HCT116 (cell line): ENCODE data around the gene CPSF7. TPM values are rescaled to one million over a fixed set of nuclear protein-coding genes. Genes with fewer than 3 reads are reported as not detected.

Experiments
- ATAC-seq: fragments of 200-7000 bp; cut with Tn5 transposase; 2 replicates; pipeline ENCODE4 v1.9.1; 2020; ENCODE audit warnings: mild to moderate bottlenecking, moderate library complexity
- BruUV-seq: library from RNA; stranded (reverse); fragments of 400-500 nt; replicated peaks from 2 replicates; lab custom pipeline; 2021; lab: Mats Ljungman, UMichigan
- CTCF ChIA-PET: fragments of 300-600 bp; sonication (Branson Sonifier 250); formaldehyde crosslinking; loops from one replicate; lab custom pipeline; 2021; ENCODE audit warnings: antibody characterized with exemption; lab: Charles Lee
- POLR2A ChIA-PET: fragments of 300-600, 350-600 bp; sonication (Branson Sonifier 250); formaldehyde crosslinking; loops from one replicate; lab custom pipeline; 2021; ENCODE audit warnings: antibody characterized with exemption; lab: Charles Lee
- RAD21 ChIA-PET, 2 experiments: fragments of 300-600 bp; sonication (Branson Sonifier 250); formaldehyde crosslinking; loops; one replicate each; lab custom pipeline; 2023; ENCODE audit warnings: low total read pairs in 2 of 2; ENCODE audit not compliant: uncharacterized antibody in 2 of 2, unreplicated experiment in 2 of 2, low non-redundant PET in 1 of 2; lab: Charles Lee
- DNase-seq: peaks from one replicate; pipeline ENCODE4 v3.0.0-alpha.2; 2010; ENCODE audit warnings: low read depth, low spot score
- H2AFZ ChIP-seq: fragments of 200-600 bp; shearing (Covaris generic), sonication (generic); 2 replicates; pipeline ENCODE4 v1.6.1; 2017; ENCODE audit warnings: low read depth, mixed run types, mixed read lengths, antibody characterized with exemption, low read length; ENCODE audit not compliant: poor library complexity, severe bottlenecking
- H3K27ac ChIP-seq: 2 replicates; pipeline ENCODE4 v1.5.1; 2012; ENCODE audit warnings: low read depth, low read length
- H3K27me3 ChIP-seq: fragments of 200-600 bp; sonication (generic); 2 replicates; pipeline ENCODE4 v1.6.1; 2016; ENCODE audit warnings: mixed run types, low read length, mixed read lengths; ENCODE audit not compliant: insufficient read depth
- H3K36me3 ChIP-seq, 2 experiments: fragments of 200-500 bp in 1 of 2; fragments of 200-600 bp in 1 of 2; sonication (Bioruptor generic) in 1 of 2; sonication (generic) in 1 of 2; 2 replicates each; pipeline versions ENCODE4 v1.5.1 to v1.6.1; 2014 to 2016; ENCODE audit warnings: low read length in 2 of 2, inconsistent platforms in 1 of 2, mixed read lengths in 1 of 2, mixed run types in 1 of 2; ENCODE audit not compliant: insufficient read depth in 2 of 2, control insufficient read depth in 1 of 2
- H3K4me1 ChIP-seq, 2 experiments: fragments of 200-600 bp in 1 of 2; sonication (generic) in 1 of 2; 2 replicates each; pipeline versions ENCODE4 v1.5.1 to v1.6.1; 2012 to 2017; ENCODE audit warnings: low read length in 2 of 2, inconsistent platforms in 1 of 2, mild to moderate bottlenecking in 1 of 2, mixed read lengths in 1 of 2, mixed run types in 1 of 2, moderate library complexity in 1 of 2; ENCODE audit not compliant: insufficient read depth in 2 of 2, control insufficient read depth in 1 of 2
- H3K4me2 ChIP-seq: fragments of 200-600 bp; sonication (generic); 2 replicates; pipeline ENCODE4 v1.6.1; 2017; ENCODE audit warnings: mixed run types, low read length, mixed read lengths
- H3K4me3 ChIP-seq, 2 experiments: fragments of 200-600 bp in 1 of 2; sonication (generic) in 1 of 2; replicated peaks in 1 of 2; 2 replicates each; pipeline ENCODE4 v1.5.1; 2011 to 2016; ENCODE audit warnings: low read length in 2 of 2, control low read depth in 1 of 2, low read depth in 1 of 2, mild to moderate bottlenecking in 1 of 2, mixed read lengths in 1 of 2, mixed run types in 1 of 2
- H3K79me2 ChIP-seq: fragments of 200-600 bp; sonication (generic); 2 replicates; pipeline ENCODE4 v1.6.1; 2017; ENCODE audit warnings: mild to moderate bottlenecking, mixed run types, low read length, moderate library complexity, mixed read lengths; ENCODE audit not compliant: insufficient read depth
- H3K9ac ChIP-seq: fragments of 200-600 bp; sonication (generic); 2 replicates; pipeline ENCODE4 v1.6.1; 2016; ENCODE audit warnings: low read length, mixed read lengths
- H3K9me2 ChIP-seq: fragments of 200-600 bp; sonication (generic), shearing (Covaris generic); 2 replicates; pipeline ENCODE4 v1.6.1; 2017; ENCODE audit warnings: mixed run types, mild to moderate bottlenecking, moderate library complexity; ENCODE audit not compliant: insufficient read depth
- H3K9me3 ChIP-seq, 2 experiments: fragments of 200-500 bp in 1 of 2; fragments of 200-600 bp in 1 of 2; sonication (Bioruptor generic) in 1 of 2; sonication (generic) in 1 of 2; 2 replicates each; pipeline ENCODE4 v1.6.1; 2014 to 2017; ENCODE audit warnings: low read length in 2 of 2, mixed read lengths in 2 of 2, inconsistent platforms in 1 of 2, low read depth in 1 of 2, mild to moderate bottlenecking in 1 of 2, mixed run types in 1 of 2, moderate library complexity in 1 of 2; ENCODE audit not compliant: control insufficient read depth in 1 of 2, insufficient read depth in 1 of 2
- H4K20me1 ChIP-seq: fragments of 200-600 bp; sonication (generic), shearing (Covaris generic); 2 replicates; pipeline ENCODE4 v1.6.1; 2017; ENCODE audit warnings: mixed run types, mild to moderate bottlenecking, moderate library complexity; ENCODE audit not compliant: insufficient read depth
- ATF3 ChIP-seq: IDR thresholded peaks from 2 replicates; pipeline ENCODE4 v1.6.1; 2012
- CBX3 ChIP-seq: IDR thresholded peaks from 2 replicates; pipeline ENCODE4 v1.6.1; 2012; ENCODE audit warnings: low read depth
- CEBPB ChIP-seq: IDR thresholded peaks from 2 replicates; pipeline ENCODE4 v1.6.1; 2012; ENCODE audit warnings: low read depth
- CTCF ChIP-seq, 3 experiments: fragments of 200-600 bp in 1 of 3; sonication (generic) in 1 of 3; IDR thresholded peaks in 2 of 3; conservative IDR thresholded peaks in 1 of 3; 2 replicates each; pipeline ENCODE4 v1.5.1; 2012 to 2017; ENCODE audit warnings: low read depth in 2 of 3, low read length in 2 of 3, antibody characterized with exemption in 1 of 3, borderline replicate concordance in 1 of 3, control low read depth in 1 of 3, mild to moderate bottlenecking in 1 of 3, mixed read lengths in 1 of 3, mixed run types in 1 of 3, moderate library complexity in 1 of 3; ENCODE audit not compliant: insufficient read depth in 1 of 3
- EGR1 ChIP-seq: IDR thresholded peaks from 2 replicates; pipeline ENCODE4 v1.6.1; 2012; ENCODE audit warnings: low read depth
- ELF1 ChIP-seq: IDR thresholded peaks from 2 replicates; pipeline ENCODE4 v1.6.1; 2012; ENCODE audit warnings: low read depth, borderline replicate concordance
- EZH2phosphoT487 ChIP-seq: fragments of 200-600 bp; IDR thresholded peaks from 2 replicates; pipeline ENCODE4 v1.6.1; 2018; ENCODE audit warnings: antibody characterized with exemption, borderline replicate concordance
- FOSL1 ChIP-seq: IDR thresholded peaks from 2 replicates; pipeline ENCODE4 v1.6.1; 2012; ENCODE audit warnings: low read depth
- MAX ChIP-seq: IDR thresholded peaks from 2 replicates; pipeline ENCODE4 v1.6.1; 2012
- POLR2A ChIP-seq: IDR thresholded peaks from 2 replicates; pipeline ENCODE4 v1.7.0; 2011; ENCODE audit warnings: borderline replicate concordance; ENCODE audit not compliant: insufficient read depth, insufficient read length; ENCODE audit errors: extremely low read depth
- POLR2AphosphoS5 ChIP-seq: IDR thresholded peaks from 2 replicates; pipeline ENCODE4 v1.6.1; 2011; ENCODE audit warnings: mild to moderate bottlenecking, low read depth, low read length, moderate library complexity
- REST ChIP-seq: IDR thresholded peaks from 2 replicates; pipeline ENCODE4 v1.6.1; 2012; ENCODE audit warnings: low read depth
- SP1 ChIP-seq: IDR thresholded peaks from 2 replicates; pipeline ENCODE4 v1.6.1; 2012; ENCODE audit warnings: low read depth
- TCF7L2 ChIP-seq: IDR thresholded peaks from 2 replicates; pipeline ENCODE4 v1.7.0; 2011; ENCODE audit warnings: borderline replicate concordance, inconsistent platforms; ENCODE audit not compliant: insufficient read depth, insufficient read length; ENCODE audit errors: extremely low read depth
- YY1 ChIP-seq: IDR thresholded peaks from 2 replicates; pipeline ENCODE4 v1.6.1; 2011; ENCODE audit warnings: low read length, low read depth, moderate library complexity, mild to moderate bottlenecking; ENCODE audit not compliant: insufficient replicate concordance; ENCODE audit errors: extremely low read depth
- ZFX ChIP-seq: fragments of 450-650 bp; IDR thresholded peaks from 2 replicates; pipeline ENCODE4 v1.6.1; 2017
- ZNF274 ChIP-seq: fragments of 200-500 bp; sonication (Bioruptor generic); IDR thresholded peaks from 2 replicates; pipeline ENCODE4 v1.6.1; 2014; ENCODE audit warnings: mild to moderate bottlenecking, low read depth, low read length, inconsistent platforms
- intact Hi-C: fragments of 100-400 bp; cut with micrococcal nuclease; formaldehyde crosslinking; loops from 2 replicates; pipeline ENCODE4 v1.10.0; 2022
- total RNA-seq: library from RNA; stranded (reverse); gene quantifications from one replicate; pipeline ENCODE4 v1.2.1, GENCODE V29; 2021; ENCODE audit not compliant: unreplicated experiment
- TF ChIP-seq, protein P1 (sequence below): IDR thresholded peaks from 2 replicates; pipeline ENCODE4 v1.6.1; 2011; ENCODE audit warnings: mild to moderate bottlenecking, low read length, moderate library complexity; ENCODE audit not compliant: insufficient replicate concordance; ENCODE audit errors: extremely low read depth

The CPSF7 gene
- total RNA-seq, 1 experiment from 2014 or later = 110 TPM

- Histone ChIP-seq H3K9me2 (no peaks in the 10 kb centered on the region), H3K79me2 (peaks cover 12% of the 10 kb centered on the region), H2AFZ (no peak overlapping the region), H3K4me2 (no peak overlapping the region), H3K27me3 (no peaks in the 10 kb centered on the region), H4K20me1 (no peaks in the 10 kb centered on the region), H3K9me3 (no peaks in the 10 kb centered on the region), H3K27ac (no peak overlapping the region), H3K9ac (no peak overlapping the region), H3K36me3 (no peaks in the 10 kb centered on the region), H3K4me1 (peaks cover 0 to 13% of the 10 kb centered on the region in 2 experiments; a peak in 1 of 4 replicates), H3K4me3 (no peak overlapping the region)
- no peak for ATAC-seq
- ChIA-PET RAD21 (no interaction called here), POLR2A (no interaction called here), CTCF (interaction anchor here (1.5 kb wide), 1 partner anchor 28 kb away, joined by 3 read pairs; no protein-coding TSS in a partner anchor)
- intact Hi-C loops = no loop called here
- DNase-seq = no peak
- BruUV-seq = no TSS peak
- TF ChIP-seq POLR2A = no peak
- TF ChIP-seq ELF1 = no peak
- TF ChIP-seq MAX = no peak
- no peak for TF ChIP-seq YY1
- no peak for TF ChIP-seq SP1
- TF ChIP-seq EGR1 = no peak
- TF ChIP-seq CEBPB = no peak
- no peak for TF ChIP-seq FOSL1
- TF ChIP-seq POLR2AphosphoS5 = no peak
- TF ChIP-seq REST = no peak
- TF ChIP-seq, protein P1, sequence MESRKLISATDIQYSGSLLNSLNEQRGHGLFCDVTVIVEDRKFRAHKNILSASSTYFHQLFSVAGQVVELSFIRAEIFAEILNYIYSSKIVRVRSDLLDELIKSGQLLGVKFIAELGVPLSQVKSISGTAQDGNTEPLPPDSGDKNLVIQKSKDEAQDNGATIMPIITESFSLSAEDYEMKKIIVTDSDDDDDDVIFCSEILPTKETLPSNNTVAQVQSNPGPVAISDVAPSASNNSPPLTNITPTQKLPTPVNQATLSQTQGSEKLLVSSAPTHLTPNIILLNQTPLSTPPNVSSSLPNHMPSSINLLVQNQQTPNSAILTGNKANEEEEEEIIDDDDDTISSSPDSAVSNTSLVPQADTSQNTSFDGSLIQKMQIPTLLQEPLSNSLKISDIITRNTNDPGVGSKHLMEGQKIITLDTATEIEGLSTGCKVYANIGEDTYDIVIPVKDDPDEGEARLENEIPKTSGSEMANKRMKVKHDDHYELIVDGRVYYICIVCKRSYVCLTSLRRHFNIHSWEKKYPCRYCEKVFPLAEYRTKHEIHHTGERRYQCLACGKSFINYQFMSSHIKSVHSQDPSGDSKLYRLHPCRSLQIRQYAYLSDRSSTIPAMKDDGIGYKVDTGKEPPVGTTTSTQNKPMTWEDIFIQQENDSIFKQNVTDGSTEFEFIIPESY = no peak
- TF ChIP-seq ATF3 = no peak
- TF ChIP-seq CTCF (IDR thresholded peaks at IDR 0.05 in 2 of 3, conservative IDR thresholded peaks at IDR 0.05 in 1 of 3; ENCODE audit: borderline replicate concordance in 1 of 3, insufficient read depth in 1 of 3, low read depth in 2 of 3, low read length in 2 of 3) = no peak
- TF ChIP-seq ZFX = no peak
- no peak for TF ChIP-seq CBX3
- no peak for TF ChIP-seq EZH2phosphoT487
- no peak for TF ChIP-seq TCF7L2
- TF ChIP-seq ZNF274 = no peak
Measured at GRCh38 chr11:61357894-61358239, 71.9 kb downstream of the CPSF7 start.
